MCF 10A (cell line): ENCODE measurements around the gene SLC39A10. TPM values are rescaled to one million over a fixed set of nuclear protein-coding genes. Genes with fewer than 3 reads are reported as not detected.

Experiments
- BruUV-seq: library from RNA; stranded (reverse); fragments of 400-500 nt; replicated peaks from 2 replicates; lab custom pipeline; 2021; lab: Mats Ljungman, UMichigan
- CTCF ChIA-PET: fragments of 300-600 bp; sonication (Branson Sonifier 250); formaldehyde crosslinking; extraction: SDS; loops from one replicate; lab custom pipeline; 2021; ENCODE audit warnings: antibody characterized with exemption, inconsistent platforms; lab: Yijun Ruan, JAX
- POLR2A ChIA-PET: fragments of 300-600, 350-650 bp; sonication (Branson Sonifier 250); formaldehyde crosslinking; extraction: SDS; loops from one replicate; lab custom pipeline; 2020; ENCODE audit warnings: antibody characterized with exemption, inconsistent platforms; lab: Yijun Ruan, JAX
- DNase-seq: peaks from one replicate; pipeline ENCODE4 v3.0.0-alpha.2; 2018; ENCODE audit not compliant: unreplicated experiment
- H3K27ac Mint-ChIP-seq: one replicate; pipeline ENCODE4 v1.8.0; 2022; ENCODE audit warnings: mild to moderate bottlenecking, low read depth, mixed read lengths; ENCODE audit not compliant: unreplicated experiment
- H3K27me3 Mint-ChIP-seq: one replicate; pipeline ENCODE4 v1.8.0; 2022; ENCODE audit warnings: mixed read lengths; ENCODE audit not compliant: insufficient read depth, unreplicated experiment
- H3K36me3 Mint-ChIP-seq: one replicate; pipeline ENCODE4 v1.8.0; 2022; ENCODE audit warnings: mild to moderate bottlenecking, moderate library complexity, mixed read lengths; ENCODE audit not compliant: insufficient read depth, unreplicated experiment
- H3K4me1 Mint-ChIP-seq: one replicate; pipeline ENCODE4 v1.8.0; 2022; ENCODE audit warnings: mixed read lengths; ENCODE audit not compliant: insufficient read depth, unreplicated experiment
- H3K4me3 Mint-ChIP-seq: one replicate; pipeline ENCODE4 v1.8.0; 2022; ENCODE audit warnings: mild to moderate bottlenecking, moderate library complexity, mixed read lengths; ENCODE audit not compliant: unreplicated experiment
- H3K9me3 Mint-ChIP-seq: one replicate; pipeline ENCODE4 v1.8.0; 2022; ENCODE audit warnings: mixed read lengths; ENCODE audit not compliant: unreplicated experiment
- intact Hi-C: fragments of 100-400 bp; cut with micrococcal nuclease; formaldehyde crosslinking; loops from 2 replicates; pipeline ENCODE4 v1.14.1; 2022
- total RNA-seq: library from RNA; stranded (reverse); gene quantifications from 2 replicates; pipeline ENCODE4 v1.2.3, GENCODE V29; 2022
- TF ChIP-seq, protein P1 (sequence below): fragments of 200-600 bp; IDR thresholded peaks from one replicate; pipeline ENCODE4 v1.8.0; 2022; ENCODE audit warnings: antibody characterized with exemption, mild to moderate bottlenecking; ENCODE audit not compliant: unreplicated experiment

SLC39A10 gene
- total RNA-seq, 1 experiment from 2014 or later: 59.8 TPM

DNA sequence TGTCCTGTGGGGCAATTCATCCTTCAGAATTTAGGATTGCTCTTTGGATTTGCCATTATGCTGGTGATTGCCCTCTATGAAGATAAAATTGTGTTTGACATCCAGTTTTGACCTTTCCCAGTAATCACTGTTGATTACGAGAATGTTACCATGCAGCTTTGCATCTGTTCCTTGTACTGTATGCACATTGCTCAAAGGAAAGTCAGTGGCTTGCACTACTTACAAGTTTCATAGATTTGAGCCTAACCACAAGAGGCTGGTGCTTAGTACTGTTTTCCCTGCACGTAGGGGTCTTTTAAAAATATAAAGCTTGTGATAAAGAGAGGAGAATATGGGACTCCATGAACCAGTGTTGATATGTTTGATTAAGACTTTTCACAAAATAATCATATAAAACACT lies 77.9 kb downstream of the SLC39A10 start:
- H3K27ac Mint-ChIP-seq: no peak overlapping the region
- H3K4me1 Mint-ChIP-seq: peaks cover 5% of the 10 kb centered on the region
- H3K4me3 Mint-ChIP-seq: no peak overlapping the region
- ChIA-PET POLR2A (interaction anchor here (0.6 kb wide), 1 partner anchor 377 kb away, joined by 3 read pairs; no protein-coding TSS in a partner anchor), CTCF (interaction anchor here (0.6 kb wide), 1 partner anchor 1329 kb away, joined by 3 read pairs; no protein-coding TSS in a partner anchor)
- intact Hi-C loops: no loop called here
- no peaks in the 10 kb centered on the region for H3K9me3 Mint-ChIP-seq
- H3K27me3 Mint-ChIP-seq: no peaks in the 10 kb centered on the region
- peaks cover 39% of the 10 kb centered on the region for H3K36me3 Mint-ChIP-seq
- no peak for DNase-seq
- TF ChIP-seq, protein P1, sequence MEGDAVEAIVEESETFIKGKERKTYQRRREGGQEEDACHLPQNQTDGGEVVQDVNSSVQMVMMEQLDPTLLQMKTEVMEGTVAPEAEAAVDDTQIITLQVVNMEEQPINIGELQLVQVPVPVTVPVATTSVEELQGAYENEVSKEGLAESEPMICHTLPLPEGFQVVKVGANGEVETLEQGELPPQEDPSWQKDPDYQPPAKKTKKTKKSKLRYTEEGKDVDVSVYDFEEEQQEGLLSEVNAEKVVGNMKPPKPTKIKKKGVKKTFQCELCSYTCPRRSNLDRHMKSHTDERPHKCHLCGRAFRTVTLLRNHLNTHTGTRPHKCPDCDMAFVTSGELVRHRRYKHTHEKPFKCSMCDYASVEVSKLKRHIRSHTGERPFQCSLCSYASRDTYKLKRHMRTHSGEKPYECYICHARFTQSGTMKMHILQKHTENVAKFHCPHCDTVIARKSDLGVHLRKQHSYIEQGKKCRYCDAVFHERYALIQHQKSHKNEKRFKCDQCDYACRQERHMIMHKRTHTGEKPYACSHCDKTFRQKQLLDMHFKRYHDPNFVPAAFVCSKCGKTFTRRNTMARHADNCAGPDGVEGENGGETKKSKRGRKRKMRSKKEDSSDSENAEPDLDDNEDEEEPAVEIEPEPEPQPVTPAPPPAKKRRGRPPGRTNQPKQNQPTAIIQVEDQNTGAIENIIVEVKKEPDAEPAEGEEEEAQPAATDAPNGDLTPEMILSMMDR: no peak
- no TSS peak for BruUV-seq

DNA sequence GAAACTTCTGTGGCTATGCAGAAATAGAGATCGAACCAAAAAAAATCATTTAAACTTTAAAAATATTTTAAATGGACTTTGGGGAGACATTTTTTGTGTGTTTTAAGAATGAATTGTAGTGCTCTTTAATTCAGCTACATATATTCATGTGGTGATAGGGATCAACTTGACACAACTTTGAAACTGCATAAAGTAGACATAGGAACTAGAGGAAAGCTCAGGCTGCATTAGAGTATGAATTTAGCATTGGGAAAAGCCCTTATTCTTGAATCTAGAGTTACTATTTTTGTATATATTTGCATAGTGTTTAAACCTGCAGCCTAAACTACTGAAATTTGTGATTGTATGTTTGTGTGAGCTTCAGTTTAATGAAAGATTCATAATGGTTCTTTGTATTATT lies 78.3 kb downstream of the SLC39A10 start:
- Mint-ChIP-seq H3K27me3 (no peaks in the 10 kb centered on the region), H3K9me3 (no peaks in the 10 kb centered on the region), H3K27ac (no peak overlapping the region), H3K36me3 (peaks cover 41% of the 10 kb centered on the region), H3K4me1 (peaks cover 5% of the 10 kb centered on the region), H3K4me3 (no peak overlapping the region)
- DNase-seq: no peak
- POLR2A ChIA-PET: interaction anchor here (0.6 kb wide), 1 partner anchor 377 kb away, joined by 3 read pairs; no protein-coding TSS in a partner anchor
- CTCF ChIA-PET: interaction anchor here (0.6 to 0.7 kb wide), 2 partner anchors 1329 to 1896 kb away, joined by 3 read pairs; no protein-coding TSS in a partner anchor
- intact Hi-C loops: no loop called here
- TF ChIP-seq, protein P1: no peak
- BruUV-seq: no TSS peak

DNA sequence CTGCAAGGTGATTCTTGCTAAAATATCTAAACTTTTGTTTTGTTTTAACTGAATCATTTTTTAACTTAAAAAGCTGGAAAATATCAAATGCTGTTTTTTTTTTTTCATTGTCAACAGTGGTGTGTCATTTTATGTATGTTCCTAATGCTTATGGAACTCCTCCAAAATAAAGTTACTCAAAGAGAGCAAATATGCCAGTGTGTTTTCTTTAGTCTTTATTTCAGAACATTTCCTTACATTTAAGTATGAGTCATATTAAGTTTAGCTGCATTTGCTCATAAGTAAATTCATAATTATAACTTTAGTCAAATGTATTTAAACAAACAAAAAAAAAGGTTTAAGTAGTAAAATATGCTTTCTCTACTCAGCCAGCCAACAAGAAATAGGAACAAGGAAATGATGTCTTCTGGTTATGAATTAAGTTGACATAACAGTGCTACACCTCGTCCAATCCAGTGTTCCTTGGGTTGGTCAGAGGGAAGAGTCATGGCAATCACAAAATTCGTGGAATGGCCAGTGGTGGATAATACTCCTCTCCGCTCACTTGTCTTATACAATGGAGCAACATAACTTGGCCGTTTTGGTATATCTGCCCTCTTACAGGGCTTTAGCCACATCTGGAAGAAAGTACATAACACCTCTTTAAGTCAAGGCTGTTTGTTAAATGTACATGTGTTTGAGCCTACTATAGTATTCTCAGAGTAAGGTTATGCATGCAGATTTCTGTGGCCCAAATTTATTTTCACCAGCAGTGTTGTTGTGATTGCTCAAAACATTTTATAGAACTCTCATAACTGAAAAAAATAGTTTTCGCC lies 80.7 kb downstream of the SLC39A10 start:
- DNase-seq: peak; percentile 19
- TF ChIP-seq, protein P1: no peak
- intact Hi-C loops: no loop called here
- CTCF ChIA-PET: interaction anchor here (0.7 kb wide), 1 partner anchor 10 kb away, joined by 3 read pairs; no protein-coding TSS in a partner anchor
- Mint-ChIP-seq H3K4me1 (no peaks in the 10 kb centered on the region), H3K27me3 (no peaks in the 10 kb centered on the region), H3K36me3 (peaks cover 47% of the 10 kb centered on the region), H3K9me3 (no peaks in the 10 kb centered on the region), H3K27ac (no peak overlapping the region), H3K4me3 (no peak overlapping the region)
- POLR2A ChIA-PET: interaction anchor here (1.0 kb wide), 1 partner anchor 9 kb away, joined by 3 read pairs; no protein-coding TSS in a partner anchor
- no TSS peak for BruUV-seq

DNA sequence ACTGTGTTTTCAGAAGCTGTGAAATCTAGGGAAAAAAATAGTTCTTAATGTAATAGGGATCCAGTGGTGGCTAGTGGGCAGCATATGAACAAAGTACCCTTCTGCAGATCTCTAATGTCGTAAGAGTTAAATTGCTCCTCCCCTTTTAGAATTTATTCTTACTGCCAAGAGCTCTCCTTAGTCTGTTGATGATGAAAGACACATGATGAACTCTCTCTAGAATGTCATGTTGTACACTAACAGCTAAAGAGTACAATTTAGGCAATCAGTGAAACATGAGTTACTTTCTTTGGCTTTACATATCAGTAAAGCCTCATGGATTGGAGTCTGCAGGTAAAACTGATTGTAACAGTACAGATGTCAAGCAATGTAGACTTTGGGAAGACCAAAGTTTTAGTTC lies 84.2 kb downstream of the SLC39A10 start:
- Mint-ChIP-seq H3K4me3 (no peak overlapping the region), H3K27ac (no peak overlapping the region), H3K4me1 (no peaks in the 10 kb centered on the region), H3K27me3 (no peaks in the 10 kb centered on the region), H3K9me3 (no peaks in the 10 kb centered on the region), H3K36me3 (peaks cover 36% of the 10 kb centered on the region)
- DNase-seq: peak; percentile 23
- BruUV-seq: no TSS peak
- TF ChIP-seq, protein P1: no peak
- intact Hi-C loops: no loop called here
- ChIA-PET CTCF (interaction anchor here (0.9 to 1.2 kb wide), 2 partner anchors 75 to 325 kb away, joined by 3 to 5 read pairs; no protein-coding TSS in a partner anchor), POLR2A (no interaction called here)
